ENCODE results near the gene XPNPEP2. TPM values are rescaled to one million over a fixed set of nuclear protein-coding genes. Genes with fewer than 3 reads are reported as not detected.

XPNPEP2 gene
- total RNA-seq, 2 donors from 2014 or later: 0.20 to 0.31 TPM

DNA sequence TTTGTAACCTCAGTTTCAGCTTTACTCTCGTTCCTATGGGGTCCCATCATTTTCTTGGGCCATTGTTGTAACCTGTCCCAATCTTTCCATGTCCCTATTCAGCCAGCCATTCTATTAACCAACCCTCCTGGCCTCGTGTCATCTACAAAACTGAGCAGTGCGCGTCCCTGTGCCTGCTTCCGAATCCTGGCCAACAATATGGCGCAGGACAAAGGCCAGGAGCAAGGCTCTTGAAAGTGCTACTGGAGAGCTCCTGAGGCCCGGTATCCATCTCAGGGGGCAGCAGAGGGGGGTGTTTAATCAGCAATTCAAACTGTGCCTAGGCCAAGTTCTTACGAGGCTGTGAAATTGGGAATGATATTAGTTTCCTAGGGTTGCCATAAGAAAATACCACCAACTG is 42.8 kb upstream of the XPNPEP2 start:
- H3K9me3 ChIP-seq (ENCODE audit: control insufficient read depth, low read length): no peaks in the 10 kb centered on the region
- no peak overlapping the region for H3K27ac ChIP-seq (ENCODE audit: low read depth, low read length)
- H3K4me3 ChIP-seq (ENCODE audit: low read length): no peak overlapping the region
- TF ChIP-seq, protein P1, sequence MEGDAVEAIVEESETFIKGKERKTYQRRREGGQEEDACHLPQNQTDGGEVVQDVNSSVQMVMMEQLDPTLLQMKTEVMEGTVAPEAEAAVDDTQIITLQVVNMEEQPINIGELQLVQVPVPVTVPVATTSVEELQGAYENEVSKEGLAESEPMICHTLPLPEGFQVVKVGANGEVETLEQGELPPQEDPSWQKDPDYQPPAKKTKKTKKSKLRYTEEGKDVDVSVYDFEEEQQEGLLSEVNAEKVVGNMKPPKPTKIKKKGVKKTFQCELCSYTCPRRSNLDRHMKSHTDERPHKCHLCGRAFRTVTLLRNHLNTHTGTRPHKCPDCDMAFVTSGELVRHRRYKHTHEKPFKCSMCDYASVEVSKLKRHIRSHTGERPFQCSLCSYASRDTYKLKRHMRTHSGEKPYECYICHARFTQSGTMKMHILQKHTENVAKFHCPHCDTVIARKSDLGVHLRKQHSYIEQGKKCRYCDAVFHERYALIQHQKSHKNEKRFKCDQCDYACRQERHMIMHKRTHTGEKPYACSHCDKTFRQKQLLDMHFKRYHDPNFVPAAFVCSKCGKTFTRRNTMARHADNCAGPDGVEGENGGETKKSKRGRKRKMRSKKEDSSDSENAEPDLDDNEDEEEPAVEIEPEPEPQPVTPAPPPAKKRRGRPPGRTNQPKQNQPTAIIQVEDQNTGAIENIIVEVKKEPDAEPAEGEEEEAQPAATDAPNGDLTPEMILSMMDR (conservative IDR thresholded peaks at IDR 0.05): no peak
- H3K9me3 Mint-ChIP-seq: peaks cover 3% of the 10 kb centered on the region
- no peaks in the 10 kb centered on the region for H3K36me3 ChIP-seq (ENCODE audit: control insufficient read depth, insufficient read depth, low read length)
- H3K36me3 Mint-ChIP-seq (ENCODE audit: low read depth): no peaks in the 10 kb centered on the region
- H3K27ac Mint-ChIP-seq: no peak overlapping the region
- no peak overlapping the region for H3K4me3 Mint-ChIP-seq
- WGBS, 2 experiments (ENCODE audit: insufficient coverage in 1 of 2, insufficient read length in 1 of 2): 93% methylated on average over 8 of the region's 8 CpGs; no CpG with 5 or more reads in 1 of the 2 experiments
- H3K4me1 ChIP-seq (ENCODE audit: control insufficient read depth, insufficient read depth, low read length): no peaks in the 10 kb centered on the region
- DNase-seq: no peak
- no peaks in the 10 kb centered on the region for H3K27me3 ChIP-seq (ENCODE audit: control insufficient read depth, insufficient read depth, low read length, poor library complexity, severe bottlenecking)
- H3K4me1 Mint-ChIP-seq: peaks cover 6% of the 10 kb centered on the region
- no peak overlapping the region for H3K9ac ChIP-seq (ENCODE audit: extremely low read depth, low read length, poor library complexity, severe bottlenecking)
- H3K27me3 Mint-ChIP-seq (ENCODE audit: insufficient read depth): peaks cover 2% of the 10 kb centered on the region

DNA sequence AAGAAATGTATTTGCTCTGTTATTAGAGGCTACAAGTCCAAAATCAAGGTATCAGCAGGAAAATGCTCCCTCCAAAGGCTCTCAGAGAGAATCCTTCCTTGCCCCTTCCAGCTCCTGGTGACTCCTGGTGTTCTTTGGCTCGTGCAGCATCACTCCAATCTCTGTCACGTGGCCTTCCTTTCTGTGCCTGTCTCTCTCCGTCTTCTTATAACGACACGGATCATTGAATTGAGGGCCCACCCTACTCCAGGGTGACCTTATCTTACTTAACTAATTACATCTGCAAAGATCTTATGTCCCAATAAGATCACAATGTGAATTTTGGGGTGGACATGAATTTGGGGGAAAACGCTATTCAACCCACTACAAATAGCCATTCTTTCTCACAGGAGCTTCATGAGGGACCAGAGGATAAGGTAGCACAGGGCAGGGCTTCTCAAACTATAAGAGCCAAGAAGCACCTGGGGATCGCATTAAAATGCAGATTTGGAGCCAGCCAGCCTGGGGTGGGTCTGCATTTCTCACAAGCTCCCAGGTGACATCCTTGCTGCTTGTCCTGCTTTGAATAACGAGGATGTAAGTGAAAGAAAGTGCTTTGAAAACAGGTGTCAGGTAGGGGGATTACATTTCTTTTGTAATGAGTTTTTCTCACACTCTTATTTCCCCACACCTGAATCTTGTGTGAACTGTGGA is 42.2 kb upstream of the XPNPEP2 start:
- no peaks in the 10 kb centered on the region for H3K36me3 Mint-ChIP-seq (ENCODE audit: low read depth)

DNA sequence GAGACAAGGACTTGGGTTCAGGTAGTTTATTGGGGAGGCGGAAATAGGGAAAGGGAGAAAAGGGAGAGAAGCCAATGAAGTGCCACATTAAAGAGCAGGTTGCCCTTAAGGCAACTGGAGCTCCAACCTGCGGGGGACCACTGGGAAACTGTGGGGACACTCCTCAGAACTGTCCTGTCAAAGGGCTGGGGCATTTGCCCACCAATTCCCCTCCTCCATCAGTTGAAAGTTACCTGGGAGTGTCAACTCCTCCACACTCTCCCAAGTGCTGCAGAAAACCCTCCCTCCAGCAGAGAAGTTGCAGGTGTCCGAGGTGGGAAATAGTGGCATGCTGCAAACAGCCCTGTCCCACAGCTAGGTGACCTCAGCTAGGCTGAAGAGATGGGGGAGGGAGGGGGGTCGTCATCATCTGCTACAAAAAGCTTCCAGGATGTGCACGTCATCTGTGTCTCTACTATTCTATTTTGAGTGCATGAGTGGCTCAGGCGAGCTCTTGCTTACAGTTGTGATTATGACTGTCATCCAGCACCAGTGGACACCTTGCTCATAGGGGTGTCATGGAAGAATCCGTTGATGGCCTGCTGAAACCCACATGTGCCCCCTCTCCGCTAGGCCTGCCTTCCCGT is 41.5 kb upstream of the XPNPEP2 start:
- peaks cover 3% of the 10 kb centered on the region for H3K9me3 Mint-ChIP-seq
- no peak overlapping the region for H3K27ac ChIP-seq (ENCODE audit: low read depth, low read length)

More for the DNA sequence above, 42.2 kb upstream of the XPNPEP2 start:
- no peak overlapping the region for H3K27ac Mint-ChIP-seq
- H3K9me3 Mint-ChIP-seq: peaks cover 3% of the 10 kb centered on the region
- H3K27me3 Mint-ChIP-seq (ENCODE audit: insufficient read depth): peaks cover 2% of the 10 kb centered on the region
- Histone ChIP-seq H3K27me3 (ENCODE audit: control insufficient read depth, insufficient read depth, low read length, poor library complexity, severe bottlenecking) (no peaks in the 10 kb centered on the region), H3K9ac (ENCODE audit: extremely low read depth, low read length, poor library complexity, severe bottlenecking) (no peak overlapping the region), H3K36me3 (ENCODE audit: control insufficient read depth, insufficient read depth, low read length) (no peaks in the 10 kb centered on the region), H3K9me3 (ENCODE audit: control insufficient read depth, low read length) (no peaks in the 10 kb centered on the region), H3K4me3 (ENCODE audit: low read length) (no peak overlapping the region), H3K27ac (ENCODE audit: low read depth, low read length) (no peak overlapping the region), H3K4me1 (ENCODE audit: control insufficient read depth, insufficient read depth, low read length) (no peaks in the 10 kb centered on the region)
- peak; percentile 70 for DNase-seq
- TF ChIP-seq, protein P1 (conservative IDR thresholded peaks at IDR 0.05): no peak
- H3K4me3 Mint-ChIP-seq: no peak overlapping the region
- WGBS, 2 experiments (ENCODE audit: insufficient coverage in 1 of 2, insufficient read length in 1 of 2): 20 to 61% methylated on average over 1 to 7 of the region's 8 CpGs
- peaks cover 6% of the 10 kb centered on the region for H3K4me1 Mint-ChIP-seq

More for the DNA sequence above, 41.5 kb upstream of the XPNPEP2 start:
- WGBS, 2 experiments (ENCODE audit: insufficient coverage in 1 of 2, insufficient read length in 1 of 2): 70 to 72% methylated on average over 2 to 9 of the region's 9 CpGs
- Mint-ChIP-seq H3K4me3 (no peak overlapping the region), H3K27me3 (ENCODE audit: insufficient read depth) (peaks cover 2% of the 10 kb centered on the region), H3K4me1 (peaks cover 6% of the 10 kb centered on the region), H3K27ac (no peak overlapping the region), H3K36me3 (ENCODE audit: low read depth) (no peaks in the 10 kb centered on the region)
- no peak for DNase-seq
- TF ChIP-seq, protein P1 (conservative IDR thresholded peaks at IDR 0.05): no peak
- H3K9me3 ChIP-seq (ENCODE audit: control insufficient read depth, low read length): no peaks in the 10 kb centered on the region
- no peaks in the 10 kb centered on the region for H3K4me1 ChIP-seq (ENCODE audit: control insufficient read depth, insufficient read depth, low read length)
- no peaks in the 10 kb centered on the region for H3K27me3 ChIP-seq (ENCODE audit: control insufficient read depth, insufficient read depth, low read length, poor library complexity, severe bottlenecking)
- no peak overlapping the region for H3K9ac ChIP-seq (ENCODE audit: extremely low read depth, low read length, poor library complexity, severe bottlenecking)
- no peaks in the 10 kb centered on the region for H3K36me3 ChIP-seq (ENCODE audit: control insufficient read depth, insufficient read depth, low read length)
- no peak overlapping the region for H3K4me3 ChIP-seq (ENCODE audit: low read length)

Data from endodermal cell (in vitro differentiated cells).